GM23248 (cell line): Measurements from ENCODE around the gene SOX8. TPM values are rescaled to one million over a fixed set of nuclear protein-coding genes. Genes with fewer than 3 reads are reported as not detected.

Experiments used
- DNase-seq: peaks from one replicate; pipeline ENCODE4 v3.0.0-alpha.2; 2015
- H2AFZ ChIP-seq: fragments of 200-600 bp; sonication (generic); 2 replicates; pipeline ENCODE4 v1.6.1; 2016; ENCODE audit warnings: antibody characterized with exemption
- H3F3A ChIP-seq: fragments of 200-600 bp; sonication (generic); 2 replicates; pipeline ENCODE4 v1.6.1; 2016; ENCODE audit warnings: mild to moderate bottlenecking, antibody characterized with exemption, mixed run types; ENCODE audit not compliant: insufficient read depth
- H3K27ac ChIP-seq: fragments of 200-600 bp; sonication (generic); 2 replicates; pipeline ENCODE4 v1.5.1; 2016; ENCODE audit warnings: mild to moderate bottlenecking
- H3K27me3 ChIP-seq: fragments of 200-600 bp; sonication (generic); replicated peaks from 2 replicates; pipeline ENCODE4 v1.6.1; 2016; ENCODE audit warnings: mild to moderate bottlenecking; ENCODE audit not compliant: insufficient read depth
- H3K36me3 ChIP-seq: fragments of 200-600 bp; sonication (generic); 2 replicates; pipeline ENCODE4 v1.6.1; 2016; ENCODE audit warnings: low read depth, mild to moderate bottlenecking
- H3K4me1 ChIP-seq: fragments of 200-600 bp; sonication (generic); 2 replicates; pipeline ENCODE4 v1.6.1; 2016; ENCODE audit warnings: mild to moderate bottlenecking; ENCODE audit not compliant: insufficient read depth
- H3K4me2 ChIP-seq: fragments of 200-600 bp; sonication (generic); one replicate; pipeline ENCODE4 v1.6.1; 2016; ENCODE audit warnings: mild to moderate bottlenecking; ENCODE audit not compliant: unreplicated experiment
- H3K4me3 ChIP-seq: fragments of 200-600 bp; sonication (generic); 2 replicates; pipeline ENCODE4 v1.5.1; 2016; ENCODE audit warnings: mild to moderate bottlenecking
- H3K79me2 ChIP-seq: fragments of 200-600 bp; sonication (generic); 2 replicates; pipeline ENCODE4 v1.6.1; 2016; ENCODE audit warnings: mild to moderate bottlenecking; ENCODE audit not compliant: insufficient read depth
- H3K9ac ChIP-seq: fragments of 200-600 bp; sonication (generic); 2 replicates; pipeline ENCODE4 v1.6.1; 2016; ENCODE audit warnings: mild to moderate bottlenecking
- H3K9me2 ChIP-seq: fragments of 200-600 bp; sonication (generic); 2 replicates; pipeline ENCODE4 v1.6.1; 2016; ENCODE audit warnings: mixed run types, mild to moderate bottlenecking, moderate library complexity; ENCODE audit not compliant: insufficient read depth
- H3K9me3 ChIP-seq: fragments of 200-600 bp; sonication (generic); one replicate; pipeline ENCODE4 v1.6.1; 2017; ENCODE audit warnings: low read depth
- H4K20me1 ChIP-seq: fragments of 200-600 bp; sonication (generic); 2 replicates; pipeline ENCODE4 v1.6.0; 2016; ENCODE audit not compliant: insufficient read depth
- EZH2 ChIP-seq: fragments of 200-600 bp; sonication (generic); IDR thresholded peaks from 2 replicates; pipeline ENCODE4 v1.6.1; 2018; ENCODE audit warnings: antibody characterized with exemption, mild to moderate bottlenecking; ENCODE audit not compliant: insufficient read depth, poor library complexity, severe bottlenecking
- EZH2phosphoT487 ChIP-seq: fragments of 200-600 bp; sonication (generic); IDR thresholded peaks from 2 replicates; pipeline ENCODE4 v1.6.1; 2018; ENCODE audit warnings: antibody characterized with exemption, moderate library complexity, mild to moderate bottlenecking, low read depth; ENCODE audit not compliant: insufficient read depth
- WGBS, 2 experiments: methylation state at CpG; one replicate each; pipeline ENCODE4 v1.1.6; 2015 to 2017; ENCODE audit warnings: low lambda C conversion rate in 2 of 2, low coverage in 1 of 2; ENCODE audit errors: missing lambda C conversion rate in 2 of 2; 5-methylcytosine and 5-hydroxymethylcytosine counted together
- in situ Hi-C: fragments of 300-500 bp; cut with MboI; formaldehyde crosslinking; loops from 2 replicates; pipeline ENCODE4 v1.15.0; 2020
- polyA plus RNA-seq: library from polyadenylated mRNA; unstranded; fragments of >200 nt; fragmentation: Nextera tagmentation; extraction: Ambion mirVana; gene quantifications from 2 replicates; pipeline ENCODE4 v1.2.1, GENCODE V29; 2016
- total RNA-seq: library from RNA; depleted of rRNA; stranded (reverse); fragments of >200 nt; shearing (Covaris generic); gene quantifications from 2 replicates; pipeline ENCODE4 v1.2.3, GENCODE V29; 2014

SOX8 gene
- total and polyA plus RNA-seq, 2 experiments from 2014 or later, result 0.15 to 0.43 TPM

DNA sequence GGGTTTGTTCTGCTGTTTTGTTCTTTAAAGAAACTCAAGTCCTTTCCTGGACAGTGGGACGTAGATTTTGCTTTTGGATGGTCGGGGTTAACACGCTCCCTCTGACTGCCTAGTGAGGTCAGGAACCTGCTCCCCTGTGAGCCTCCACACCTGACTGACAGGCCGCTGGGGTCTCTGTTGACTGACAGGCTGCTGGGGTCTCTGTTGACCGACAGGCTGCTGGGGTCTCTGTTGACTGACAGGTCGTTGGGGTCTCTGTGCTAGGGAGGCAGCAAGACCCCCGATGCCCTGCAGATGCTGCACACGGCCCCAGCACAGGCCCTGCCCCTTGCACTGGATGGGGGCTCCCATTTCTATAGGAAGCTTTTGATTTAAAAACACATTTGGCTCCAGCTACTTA lies 44.3 kb upstream of the SOX8 start:
- Histone ChIP-seq H3K9me2 (no peaks in the 10 kb centered on the region), H3K9me3 (no peaks in the 10 kb centered on the region), H3K27ac (no peak overlapping the region), H3K4me2 (no peak overlapping the region), H2AFZ (no peak overlapping the region), H3F3A (no peaks in the 10 kb centered on the region), H3K4me3 (no peak overlapping the region), H3K79me2 (no peaks in the 10 kb centered on the region), H3K4me1 (no peaks in the 10 kb centered on the region), H3K27me3 (no peaks in the 10 kb centered on the region), H4K20me1 (no peaks in the 10 kb centered on the region), H3K36me3 (0 out of 2 replicates have a peak, but pooled peaks cover 8% of the 10 kb centered on the region), H3K9ac (no peak overlapping the region)
- DNase-seq, result no peak
- in situ Hi-C loops, result no loop called here
- 70 to 79% methylated on average over 8 of the region's 8 CpGs for WGBS, 2 experiments
- TF ChIP-seq EZH2phosphoT487 (no peak), EZH2 (no peak)

GRCh38 chr16:937723-938122 lies 43.8 kb upstream of the SOX8 start:
- H3K27ac ChIP-seq, result no peak overlapping the region
- H2AFZ ChIP-seq, result no peak overlapping the region
- H3K4me2 ChIP-seq, result no peak overlapping the region
- H3F3A ChIP-seq, result no peaks in the 10 kb centered on the region
- no peak for DNase-seq
- 82 to 83% methylated on average over 6 of the region's 6 CpGs for WGBS, 2 experiments
- no peak overlapping the region for H3K4me3 ChIP-seq
- H3K79me2 ChIP-seq, result no peaks in the 10 kb centered on the region
- TF ChIP-seq EZH2phosphoT487 (no peak), EZH2 (no peak)
- H3K9me2 ChIP-seq, result no peaks in the 10 kb centered on the region
- 0 out of 2 replicates have a peak, but pooled peaks cover 8% of the 10 kb centered on the region for H3K36me3 ChIP-seq
- no peaks in the 10 kb centered on the region for H4K20me1 ChIP-seq
- no peak overlapping the region for H3K9ac ChIP-seq
- in situ Hi-C loops, result no loop called here
- H3K27me3 ChIP-seq, result no peaks in the 10 kb centered on the region
- H3K9me3 ChIP-seq, result no peaks in the 10 kb centered on the region
- no peaks in the 10 kb centered on the region for H3K4me1 ChIP-seq

GRCh38 chr16:938136-938535 lies 43.4 kb upstream of the SOX8 start:
- Histone ChIP-seq H4K20me1 (no peaks in the 10 kb centered on the region), H3K4me2 (no peak overlapping the region), H3K9me3 (no peaks in the 10 kb centered on the region), H2AFZ (no peak overlapping the region), H3F3A (no peaks in the 10 kb centered on the region), H3K9me2 (no peaks in the 10 kb centered on the region), H3K4me1 (no peaks in the 10 kb centered on the region), H3K79me2 (no peaks in the 10 kb centered on the region), H3K36me3 (0 out of 2 replicates have a peak, but pooled peaks cover 8% of the 10 kb centered on the region), H3K4me3 (no peak overlapping the region), H3K9ac (no peak overlapping the region), H3K27me3 (no peaks in the 10 kb centered on the region), H3K27ac (no peak overlapping the region)
- DNase-seq, result no peak
- 88 to 92% methylated on average over 18 of the region's 18 CpGs for WGBS, 2 experiments
- TF ChIP-seq EZH2, result no peak
- in situ Hi-C loops, result no loop called here

DNA sequence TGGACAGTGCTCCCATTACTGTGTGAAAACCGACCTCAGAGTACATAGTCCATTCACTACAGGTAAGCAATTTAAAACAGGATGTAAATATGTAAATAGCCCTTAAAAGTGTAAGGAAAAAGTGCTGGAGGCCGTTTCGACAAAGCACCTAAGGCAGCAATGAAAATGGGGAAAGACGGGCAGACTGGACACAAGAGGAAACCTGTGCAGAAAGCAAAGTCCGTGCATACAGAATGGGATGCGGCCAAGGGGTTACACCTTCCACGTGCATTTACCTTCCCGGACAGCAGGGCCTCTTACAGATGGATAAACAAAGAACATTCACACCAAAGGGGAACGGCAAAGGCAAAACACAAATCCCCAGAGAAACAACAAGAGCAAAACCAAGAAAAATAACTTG lies 42.8 kb upstream of the SOX8 start:
- H3K9me3 ChIP-seq, result no peaks in the 10 kb centered on the region
- TF ChIP-seq EZH2 (no peak), EZH2phosphoT487 (no peak)
- no peaks in the 10 kb centered on the region for H3K79me2 ChIP-seq
- H3F3A ChIP-seq, result no peaks in the 10 kb centered on the region
- H3K27ac ChIP-seq, result no peak overlapping the region
- H3K4me2 ChIP-seq, result no peak overlapping the region
- no peaks in the 10 kb centered on the region for H3K4me1 ChIP-seq
- H3K9ac ChIP-seq, result no peak overlapping the region
- H2AFZ ChIP-seq, result no peak overlapping the region
- H3K27me3 ChIP-seq, result no peaks in the 10 kb centered on the region
- no peaks in the 10 kb centered on the region for H3K9me2 ChIP-seq
- DNase-seq, result no peak
- in situ Hi-C loops, result no loop called here
- 0 out of 2 replicates have a peak, but pooled peaks cover 8% of the 10 kb centered on the region for H3K36me3 ChIP-seq
- no peaks in the 10 kb centered on the region for H4K20me1 ChIP-seq
- WGBS, 2 experiments, result 85% methylated on average over 9 of the region's 9 CpGs
- H3K4me3 ChIP-seq, result no peak overlapping the region

- Histone ChIP-seq H2AFZ (no peak overlapping the region), H3K4me2 (no peak overlapping the region), H3K9me3 (no peaks in the 10 kb centered on the region), H4K20me1 (no peaks in the 10 kb centered on the region), H3K9me2 (no peaks in the 10 kb centered on the region), H3K4me1 (no peaks in the 10 kb centered on the region), H3K27me3 (no peaks in the 10 kb centered on the region), H3F3A (no peaks in the 10 kb centered on the region), H3K9ac (no peak overlapping the region), H3K79me2 (no peaks in the 10 kb centered on the region), H3K4me3 (no peak overlapping the region), H3K36me3 (0 out of 2 replicates have a peak, but pooled peaks cover 8% of the 10 kb centered on the region), H3K27ac (no peak overlapping the region)
- DNase-seq, result no peak
- 94 to 95% methylated on average over 27 of the region's 27 CpGs for WGBS, 2 experiments
- in situ Hi-C loops, result no loop called here
- TF ChIP-seq EZH2phosphoT487 (no peak), EZH2 (no peak)
Observed at GRCh38 chr16:939311-939710, 42.3 kb upstream of the SOX8 start.
